MCF 10A (cell line): ENCODE data around the gene SCAMP1. TPM values are rescaled to one million over a fixed set of nuclear protein-coding genes. Genes with fewer than 3 reads are reported as not detected.

Source experiments
- BruUV-seq: library from RNA; stranded (reverse); fragments of 400-500 nt; replicated peaks from 2 replicates; lab custom pipeline; 2021; lab: Mats Ljungman, UMichigan
- CTCF ChIA-PET: fragments of 300-600 bp; sonication (Branson Sonifier 250); formaldehyde crosslinking; extraction: SDS; loops from one replicate; lab custom pipeline; 2021; ENCODE audit warnings: antibody characterized with exemption, inconsistent platforms; lab: Yijun Ruan, JAX
- POLR2A ChIA-PET: fragments of 300-600, 350-650 bp; sonication (Branson Sonifier 250); formaldehyde crosslinking; extraction: SDS; loops from one replicate; lab custom pipeline; 2020; ENCODE audit warnings: antibody characterized with exemption, inconsistent platforms; lab: Yijun Ruan, JAX
- DNase-seq: peaks from one replicate; pipeline ENCODE4 v3.0.0-alpha.2; 2018; ENCODE audit not compliant: unreplicated experiment
- H3K27ac Mint-ChIP-seq: one replicate; pipeline ENCODE4 v1.8.0; 2022; ENCODE audit warnings: mild to moderate bottlenecking, low read depth, mixed read lengths; ENCODE audit not compliant: unreplicated experiment
- H3K27me3 Mint-ChIP-seq: one replicate; pipeline ENCODE4 v1.8.0; 2022; ENCODE audit warnings: mixed read lengths; ENCODE audit not compliant: insufficient read depth, unreplicated experiment
- H3K36me3 Mint-ChIP-seq: one replicate; pipeline ENCODE4 v1.8.0; 2022; ENCODE audit warnings: mild to moderate bottlenecking, moderate library complexity, mixed read lengths; ENCODE audit not compliant: insufficient read depth, unreplicated experiment
- H3K4me1 Mint-ChIP-seq: one replicate; pipeline ENCODE4 v1.8.0; 2022; ENCODE audit warnings: mixed read lengths; ENCODE audit not compliant: insufficient read depth, unreplicated experiment
- H3K4me3 Mint-ChIP-seq: one replicate; pipeline ENCODE4 v1.8.0; 2022; ENCODE audit warnings: mild to moderate bottlenecking, moderate library complexity, mixed read lengths; ENCODE audit not compliant: unreplicated experiment
- H3K9me3 Mint-ChIP-seq: one replicate; pipeline ENCODE4 v1.8.0; 2022; ENCODE audit warnings: mixed read lengths; ENCODE audit not compliant: unreplicated experiment
- CTCF ChIP-seq: fragments of 200-600 bp; IDR thresholded peaks from one replicate; pipeline ENCODE4 v1.8.0; 2022; ENCODE audit warnings: antibody characterized with exemption, mild to moderate bottlenecking; ENCODE audit not compliant: unreplicated experiment
- intact Hi-C: fragments of 100-400 bp; cut with micrococcal nuclease; formaldehyde crosslinking; loops from 2 replicates; pipeline ENCODE4 v1.14.1; 2022
- total RNA-seq: library from RNA; stranded (reverse); gene quantifications from 2 replicates; pipeline ENCODE4 v1.2.3, GENCODE V29; 2022

SCAMP1 gene
- total RNA-seq, 1 experiment from 2014 or later = 26.1 TPM

- Mint-ChIP-seq H3K9me3 (no peaks in the 10 kb centered on the region), H3K36me3 (peaks cover 35% of the 10 kb centered on the region), H3K4me3 (no peak overlapping the region), H3K27me3 (no peaks in the 10 kb centered on the region), H3K27ac (no peak overlapping the region), H3K4me1 (peaks cover 18% of the 10 kb centered on the region)
- ChIA-PET POLR2A (interaction anchor here (0.5 kb wide), 1 partner anchor 150 kb away, joined by 3 read pairs; no protein-coding TSS in a partner anchor), CTCF (interaction anchor here (0.6 to 1.1 kb wide), 2 partner anchors 438 to 483 kb away, joined by 4 read pairs; no protein-coding TSS in a partner anchor)
- no peak for DNase-seq
- intact Hi-C loops = no loop called here
- BruUV-seq = no TSS peak
- no peak for TF ChIP-seq CTCF
These were observed 122.5 kb downstream of the SCAMP1 start for GRCh38 chr5:78482948-78483347.

- Mint-ChIP-seq H3K4me1 (peaks cover 18% of the 10 kb centered on the region), H3K27ac (peak overlapping the region; percentile 47), H3K36me3 (peaks cover 45% of the 10 kb centered on the region), H3K9me3 (no peaks in the 10 kb centered on the region), H3K4me3 (no peak overlapping the region), H3K27me3 (no peaks in the 10 kb centered on the region)
- ChIA-PET CTCF (interaction anchor here (0.6 kb wide), 2 partner anchors 156 to 223 kb away, joined by 3 read pairs; no protein-coding TSS in a partner anchor), POLR2A (interaction anchor here (0.7 to 1.8 kb wide), 5 partner anchors 8 to 1278 kb away, joined by 3 to 5 read pairs (median 3); no protein-coding TSS in a partner anchor)
- BruUV-seq = no TSS peak
- no peak for TF ChIP-seq CTCF
- intact Hi-C loops = no loop called here
- DNase-seq = peak; percentile 68
These were observed 123.5 kb downstream of the SCAMP1 start for GRCh38 chr5:78483809-78484521.

- CTCF ChIA-PET = interaction anchor here (1.3 kb wide), 1 partner anchor 20 kb away, joined by 3 read pairs; no protein-coding TSS in a partner anchor
- peaks cover 58% of the 10 kb centered on the region for H3K36me3 Mint-ChIP-seq
These were observed 125.8 kb downstream of the SCAMP1 start for GRCh38 chr5:78486218-78486617.

More at GRCh38 chr5:78486218-78486617, 125.8 kb downstream of the SCAMP1 start:
- Mint-ChIP-seq H3K4me3 (no peak overlapping the region), H3K27me3 (no peaks in the 10 kb centered on the region), H3K4me1 (peaks cover 22% of the 10 kb centered on the region), H3K27ac (no peak overlapping the region), H3K9me3 (no peaks in the 10 kb centered on the region)
- no TSS peak for BruUV-seq
- DNase-seq = no peak
- POLR2A ChIA-PET = interaction anchor here (0.7 kb wide), 1 partner anchor 431 kb away, joined by 3 read pairs; no protein-coding TSS in a partner anchor
- intact Hi-C loops = no loop called here
- no peak for TF ChIP-seq CTCF
